Stimulated activated CD4-positive, alpha-beta T cell treated with anti-CD3 and anti-CD28 coated beads, Interleukin-4, amount 100 ng/mL, for 4 hours (primary cell): Measurements from ENCODE around the gene THPO.

Source experiments
- DNase-seq, 2 experiments: peaks; one replicate each; pipeline ENCODE4 v3.0.0-alpha.2; 2020

Gene THPO

DNA sequence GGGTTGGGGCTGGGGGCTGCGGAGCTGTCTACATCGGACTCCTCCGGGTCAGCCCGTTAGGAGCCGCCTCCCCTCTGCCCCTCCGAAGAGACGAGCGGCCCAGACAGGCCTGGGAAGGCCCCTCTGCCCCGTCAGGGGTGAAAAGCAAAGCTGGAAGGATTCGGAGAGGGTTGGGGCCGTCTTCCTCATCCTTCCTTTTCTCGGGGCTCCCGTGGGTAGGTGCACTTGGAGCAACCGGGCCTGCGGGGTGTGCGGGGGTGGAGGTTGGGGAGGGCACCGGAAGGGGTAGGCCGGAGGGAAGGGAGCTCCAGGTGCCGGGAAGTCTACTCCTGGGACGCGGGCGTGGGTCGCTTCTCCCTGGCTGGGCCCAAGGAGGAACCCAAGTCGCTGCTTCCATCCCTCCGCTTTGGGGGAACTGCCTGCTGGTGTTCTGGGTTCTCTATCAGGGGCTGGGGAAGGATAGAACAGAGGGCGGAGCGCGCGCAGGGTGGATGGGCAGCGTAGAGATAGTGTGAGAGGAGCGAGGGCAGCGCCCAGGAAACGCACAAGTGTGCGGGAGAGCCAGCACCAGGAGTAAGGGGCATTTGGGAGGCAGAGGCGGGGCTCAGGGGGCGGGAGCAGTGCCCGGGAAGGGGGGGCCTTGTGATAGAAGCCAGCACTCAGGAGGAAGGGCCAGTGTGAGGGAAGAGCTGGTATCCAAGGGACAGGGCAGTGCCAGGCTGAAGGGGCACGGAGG, 15.9 kb downstream of the THPO start:
- DNase-seq, result peak; percentile 30 to 52

GRCh38 chr3:184361532-184361931, 16.5 kb downstream of the THPO start, which contains the start of the genes CLCN2 and POLR2H:
Gene CLCN2 (minus strand): TSS chr3:184361605. CDS start chr3:184361479, 126 bp downstream.
Gene POLR2H (plus strand): TSS chr3:184361710. CDS start chr3:184363493, 1,783 bp downstream.
- DNase-seq, result peak; percentile 27 to 60

GRCh38 chr3:184360929-184361531, 17.0 kb downstream of the THPO start:
- no peak for DNase-seq

DNA sequence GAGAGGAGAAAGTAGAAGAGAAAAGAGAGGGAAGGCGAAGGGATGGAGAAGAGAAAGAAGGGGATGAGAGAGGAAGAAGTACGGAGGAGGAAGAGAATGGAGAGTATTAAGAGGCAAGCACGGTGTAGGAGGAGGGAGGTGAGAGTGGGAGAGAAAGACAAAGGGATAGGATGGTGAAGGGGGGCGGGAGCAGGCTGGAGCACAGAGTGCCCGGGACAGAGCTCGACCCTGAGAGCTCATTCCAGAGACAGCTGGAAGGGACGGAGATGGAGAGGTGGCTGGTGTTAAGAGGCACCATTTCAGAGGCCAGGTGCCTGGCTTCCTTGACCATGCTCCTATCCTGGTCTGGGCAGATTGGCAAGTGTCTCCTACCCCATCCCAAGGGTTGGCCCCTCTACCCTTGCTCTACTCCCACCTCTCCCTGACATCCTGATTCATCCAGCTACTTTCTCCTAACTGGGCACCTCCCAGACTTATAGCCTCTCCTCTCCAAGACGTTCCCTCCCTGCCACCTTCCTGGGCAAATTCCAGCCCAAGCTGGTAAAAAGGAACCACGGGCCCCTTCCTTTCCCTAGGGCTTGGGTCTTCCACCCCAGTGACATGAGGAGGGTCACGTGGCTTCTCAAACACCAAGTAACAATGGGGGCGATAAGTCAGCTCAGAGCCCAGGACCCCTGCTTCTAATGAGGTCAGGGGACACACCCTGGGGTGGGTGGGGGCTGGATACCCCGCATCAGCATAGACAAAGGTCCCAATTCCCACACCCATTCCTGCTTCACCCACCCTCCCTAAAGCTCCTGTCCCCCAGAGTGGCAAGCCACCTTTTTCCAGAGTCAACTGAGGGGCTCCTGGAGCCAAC, 17.7 kb downstream of the THPO start:
- no peak for DNase-seq

- DNase-seq, result no peak
Measured at GRCh38 chr3:184359610-184360009, 18.4 kb downstream of the THPO start.

DNA sequence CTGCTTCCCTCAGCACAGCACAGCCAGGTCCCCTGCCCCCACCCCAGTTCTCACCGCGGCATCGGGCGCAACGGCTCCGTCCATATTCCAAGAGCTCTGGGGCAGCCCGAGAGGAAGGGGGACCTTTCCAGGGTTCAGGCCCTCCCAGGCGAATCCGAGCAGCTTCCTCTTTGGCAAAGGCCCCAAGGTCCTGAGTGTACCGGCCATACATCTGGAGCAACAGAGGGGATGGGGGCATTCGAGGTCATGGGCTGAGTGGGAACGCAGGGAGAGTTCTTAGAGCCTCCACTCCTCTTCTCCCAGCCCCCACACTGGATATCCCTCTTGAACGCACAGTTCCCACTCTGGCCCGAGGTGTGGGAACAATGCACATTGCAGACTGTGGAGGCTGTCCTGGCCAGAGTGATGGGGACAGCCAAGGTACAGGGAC, 19.1 kb downstream of the THPO start:
- DNase-seq, result no peak

GRCh38 chr3:184358124-184358767, 19.8 kb downstream of the THPO start:
- DNase-seq, result no peak

DNA sequence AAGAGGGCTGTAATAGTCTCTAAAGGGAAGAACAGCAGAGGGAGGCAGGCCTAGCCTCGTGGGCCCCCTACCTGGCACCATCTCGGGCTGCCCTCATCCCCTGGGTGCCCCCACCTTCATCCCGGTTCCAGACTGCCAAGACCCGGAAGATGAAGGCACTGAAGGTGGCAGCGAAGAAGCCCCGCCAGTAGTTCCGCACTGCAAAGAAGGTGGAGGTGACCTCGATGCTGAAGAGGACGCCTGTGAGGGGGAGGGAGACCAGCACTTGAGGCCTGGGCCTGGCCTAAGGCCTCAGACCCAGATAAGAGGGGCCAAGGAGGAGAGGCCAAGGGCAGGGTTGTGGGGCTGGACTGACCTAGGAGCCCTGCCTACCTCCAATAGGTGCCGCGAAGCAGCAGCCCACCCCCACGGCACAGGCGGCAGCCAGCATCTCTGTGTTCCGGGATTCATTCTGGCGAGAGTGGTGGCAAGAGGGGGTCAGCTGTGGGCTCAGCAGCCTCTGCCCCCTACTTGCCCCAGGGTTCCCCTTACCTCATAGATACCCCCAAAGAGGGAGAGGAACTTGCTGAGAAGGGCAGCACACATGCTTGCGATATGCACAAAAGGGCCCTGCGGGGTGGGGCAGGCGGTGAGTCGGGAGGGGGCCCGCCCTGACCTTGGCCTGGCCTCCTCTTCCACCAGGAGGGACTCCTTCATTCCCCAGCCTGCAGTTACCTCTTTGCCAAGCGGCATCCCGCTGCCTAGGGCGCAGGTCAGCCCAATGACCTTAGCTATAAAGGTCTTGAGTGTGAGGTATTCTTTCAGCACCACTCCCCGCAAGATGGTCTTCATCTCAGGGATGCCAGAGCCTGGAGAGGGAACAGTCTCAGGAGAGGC, 20.5 kb downstream of the THPO start:
- no peak for DNase-seq

DNA sequence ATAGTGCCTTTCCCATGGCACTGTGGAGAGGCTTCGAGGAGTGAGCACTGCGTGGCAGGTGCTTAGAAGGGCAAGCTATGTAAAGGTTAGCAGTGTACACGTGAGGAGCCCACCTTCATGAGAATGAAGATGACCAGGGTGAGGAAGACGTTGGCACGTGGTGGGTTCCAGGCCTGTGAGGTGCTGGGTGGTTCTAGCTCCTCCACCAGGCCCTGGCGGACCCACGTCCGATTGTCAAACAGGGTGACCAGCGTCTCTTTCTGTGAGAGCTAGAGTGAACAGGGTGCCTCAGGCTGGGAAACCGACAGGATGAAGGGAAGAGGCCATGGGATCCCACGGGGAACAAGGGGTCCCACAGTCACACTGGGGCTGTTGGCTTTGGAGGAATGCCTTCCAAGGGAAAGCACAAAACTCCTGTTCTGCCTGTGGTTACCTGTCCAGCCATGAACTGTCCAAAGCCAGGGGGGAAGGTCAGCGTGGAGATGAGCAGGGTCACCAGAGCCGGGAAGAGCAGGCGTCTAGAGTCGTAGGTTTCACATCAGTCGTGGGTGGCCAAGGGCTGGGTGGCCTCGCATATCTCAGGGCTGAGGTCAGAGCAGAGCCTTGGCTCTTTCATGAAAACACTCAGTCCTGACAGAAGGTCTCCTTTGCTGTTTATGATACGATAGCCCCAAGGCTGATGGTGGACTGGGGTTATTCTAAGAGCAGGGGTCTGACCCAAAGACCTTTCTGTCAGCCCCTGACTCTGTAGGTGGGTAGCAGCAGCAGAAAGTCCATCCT, 22.6 kb downstream of the THPO start:
- DNase-seq, result no peak

DNA sequence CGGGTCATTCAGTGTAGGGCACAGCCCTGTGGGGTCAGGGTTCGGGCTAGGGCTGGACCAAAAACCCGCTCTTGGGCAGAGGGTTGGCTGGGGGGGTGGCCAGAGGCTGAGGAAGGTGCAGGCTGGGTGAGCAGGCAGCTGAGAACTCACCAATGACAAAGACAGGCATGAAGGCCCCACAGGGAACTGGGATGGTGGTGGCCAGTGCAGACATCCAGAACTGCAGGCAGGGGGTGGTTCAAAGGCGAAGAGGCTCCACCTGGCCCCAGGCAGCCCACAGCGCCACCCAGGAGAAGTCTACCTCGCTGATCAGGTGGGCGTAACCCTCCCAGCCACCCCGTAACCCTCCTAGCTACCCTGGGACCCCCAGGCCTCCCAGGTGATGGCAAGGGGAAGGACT, 23.3 kb downstream of the THPO start:
- DNase-seq, result no peak

- peak; percentile 48 to 67 for DNase-seq
Measured at GRCh38 chr3:184354121-184354728, 23.8 kb downstream of the THPO start.

GRCh38 chr3:184353546-184353941, 24.5 kb downstream of the THPO start:
- DNase-seq, result no peak

DNA sequence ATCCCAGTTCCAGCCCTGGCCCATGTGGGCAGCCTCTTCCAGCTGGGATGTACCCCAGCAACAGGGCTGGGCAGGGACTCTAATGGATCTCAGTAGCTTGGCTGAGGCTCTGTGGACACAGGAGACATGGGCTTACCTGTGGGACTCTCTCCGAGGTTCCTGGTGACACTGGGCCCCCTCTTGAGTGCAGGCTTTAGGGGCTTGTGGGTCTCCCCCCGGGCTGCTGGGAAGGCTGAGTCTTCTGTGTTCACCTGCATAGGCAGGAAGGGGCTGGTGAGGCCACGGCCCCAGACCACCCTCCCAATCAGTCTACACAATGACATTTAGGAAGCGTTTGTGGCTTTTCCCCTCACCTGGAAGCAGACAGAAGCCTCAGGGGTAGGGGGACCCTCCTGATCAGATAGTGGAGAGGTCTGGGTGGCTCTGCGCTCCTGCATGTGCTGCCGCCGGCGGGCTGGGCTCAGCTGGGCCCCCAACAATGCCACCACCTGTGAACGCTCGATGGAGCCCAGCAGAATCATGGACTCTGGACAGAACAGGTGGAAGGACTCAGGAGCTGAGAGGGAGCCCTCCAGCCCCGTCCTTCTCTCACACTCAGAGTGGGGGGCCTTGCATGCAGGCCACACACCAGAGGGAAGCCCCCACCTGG, 25.0 kb downstream of the THPO start:
- DNase-seq, result no peak

GRCh38 chr3:184352149-184352785, 25.7 kb downstream of the THPO start:
- DNase-seq, result no peak

DNA sequence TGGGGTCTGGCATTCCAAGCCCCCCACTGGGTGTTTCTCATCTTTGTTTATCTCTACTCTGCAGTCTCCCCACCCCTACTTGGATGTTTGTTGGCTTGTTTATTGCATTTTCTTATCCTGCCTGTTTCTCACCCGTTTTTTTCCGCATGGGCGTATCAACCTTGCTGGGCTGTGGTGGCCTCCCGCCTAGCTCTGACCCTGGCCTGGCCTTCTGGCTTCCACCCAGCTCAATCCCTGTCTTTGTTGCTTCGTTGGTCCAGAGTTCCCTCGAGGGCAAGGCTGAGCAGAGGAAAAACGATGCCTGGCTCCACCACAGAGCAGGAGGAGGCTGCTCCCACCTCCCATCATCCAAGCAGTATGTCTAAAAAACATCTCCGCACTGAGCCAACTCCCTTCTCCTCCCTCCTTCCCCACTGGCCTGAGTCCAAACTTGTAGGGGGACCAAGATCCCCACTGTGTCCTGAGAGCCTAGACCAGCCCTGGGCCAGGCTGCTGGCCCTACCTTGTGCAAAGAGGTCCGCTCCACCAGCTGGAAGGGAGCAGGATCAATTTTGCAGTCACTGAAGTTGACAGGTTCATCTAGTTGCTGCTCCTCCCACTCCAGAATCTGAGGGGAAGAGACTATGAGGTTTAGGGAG, 26.4 kb downstream of the THPO start:
- DNase-seq, result no peak

GRCh38 chr3:184350618-184351017, 27.4 kb downstream of the THPO start:
- DNase-seq, result no peak

- DNase-seq, result no peak
Measured at GRCh38 chr3:184349563-184350470, 28.2 kb downstream of the THPO start.

DNA sequence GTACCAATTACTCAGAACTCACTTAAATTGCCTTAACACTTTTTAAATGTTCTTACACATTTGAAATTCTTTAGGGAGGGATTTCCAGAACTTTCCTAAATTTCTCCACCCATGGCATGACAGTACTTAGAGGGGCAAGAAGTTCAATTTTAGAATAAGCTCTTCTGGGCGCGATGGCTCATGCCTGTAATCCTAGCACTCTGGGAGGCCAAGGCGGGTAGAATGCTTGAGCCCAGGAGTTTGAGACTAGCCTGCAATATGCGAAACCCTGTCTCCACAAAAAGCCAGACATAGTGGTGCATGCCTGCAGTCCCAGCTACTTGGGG, 30.0 kb downstream of the THPO start:
- DNase-seq, result no peak
